CD4-positive, alpha-beta T cell treated with Interleukin-17A for 1 hour (primary cell): ENCODE measurements around the gene CLEC6A.
"Not testable (repeated sequence)": the region's sequence is repeated elsewhere in the genome, so short reads cannot be mapped to it uniquely, and the experiment has no call there.

Experiments used
- DNase-seq: peaks from one replicate; pipeline ENCODE4 v3.0.0-alpha.2; 2020

CLEC6A gene

GRCh38 chr12:8455727-8456360 is at the start of gene CLEC6A:
Gene CLEC6A, plus strand, starts transcription at chr12:8455962. Its CDS starts 150 bp downstream, at chr12:8456112.
- DNase-seq: no peak

- not testable (repeated sequence) for DNase-seq
These were observed 36.2 kb upstream of the CLEC6A start for GRCh38 chr12:8419576-8419975.

GRCh38 chr12:8420506-8420905 is 35.3 kb upstream of the CLEC6A start:
- DNase-seq: no peak

GRCh38 chr12:8444536-8445278 is 11.1 kb upstream of the CLEC6A start:
- DNase-seq: not testable (repeated sequence)

- DNase-seq: no peak
These were observed 10.0 kb upstream of the CLEC6A start for GRCh38 chr12:8445731-8446130.

GRCh38 chr12:8446642-8447547 is 8.9 kb upstream of the CLEC6A start:
- DNase-seq: no peak

GRCh38 chr12:8449355-8449859 is 6.4 kb upstream of the CLEC6A start:
- no peak for DNase-seq

GRCh38 chr12:8452036-8452435 is 3.7 kb upstream of the CLEC6A start:
- DNase-seq: no peak

- no peak for DNase-seq
These were observed 2.7 kb upstream of the CLEC6A start for GRCh38 chr12:8453021-8453513.

GRCh38 chr12:8453796-8454195 is 2.0 kb upstream of the CLEC6A start:
- no peak for DNase-seq

GRCh38 chr12:8455271-8455670 is 491 bp upstream of the CLEC6A start:
- no peak for DNase-seq

- no peak for DNase-seq
These were observed 5.7 kb downstream of the CLEC6A start for GRCh38 chr12:8461426-8461825.

GRCh38 chr12:8465301-8465996 is 9.7 kb downstream of the CLEC6A start:
- no peak for DNase-seq

- no peak for DNase-seq
These were observed 10.5 kb downstream of the CLEC6A start for GRCh38 chr12:8466241-8466640.

- no peak for DNase-seq
These were observed 15.3 kb downstream of the CLEC6A start for GRCh38 chr12:8471090-8471489.

- no peak for DNase-seq
These were observed 19.9 kb downstream of the CLEC6A start for GRCh38 chr12:8475508-8476203.

- no peak for DNase-seq
These were observed 26.9 kb downstream of the CLEC6A start for GRCh38 chr12:8482571-8483061.

GRCh38 chr12:8483079-8483478 is 27.3 kb downstream of the CLEC6A start:
- no peak for DNase-seq

- no peak for DNase-seq
These were observed 36.1 kb downstream of the CLEC6A start for GRCh38 chr12:8491646-8492530.

GRCh38 chr12:8493084-8493483 is 37.3 kb downstream of the CLEC6A start:
- DNase-seq: peak; percentile 51

- DNase-seq: not testable (repeated sequence)
These were observed 39.9 kb downstream of the CLEC6A start for GRCh38 chr12:8495671-8496070.
